ENCODE results near the gene UBE2L6. TPM values are rescaled to one million over a fixed set of nuclear protein-coding genes. Genes with fewer than 3 reads are reported as not detected.

The UBE2L6 gene
- total and polyA plus RNA-seq, 2 donors (not counting 1 experiment from before 2014, with no cell fraction given): 63.5 to 70.7 TPM

DNA sequence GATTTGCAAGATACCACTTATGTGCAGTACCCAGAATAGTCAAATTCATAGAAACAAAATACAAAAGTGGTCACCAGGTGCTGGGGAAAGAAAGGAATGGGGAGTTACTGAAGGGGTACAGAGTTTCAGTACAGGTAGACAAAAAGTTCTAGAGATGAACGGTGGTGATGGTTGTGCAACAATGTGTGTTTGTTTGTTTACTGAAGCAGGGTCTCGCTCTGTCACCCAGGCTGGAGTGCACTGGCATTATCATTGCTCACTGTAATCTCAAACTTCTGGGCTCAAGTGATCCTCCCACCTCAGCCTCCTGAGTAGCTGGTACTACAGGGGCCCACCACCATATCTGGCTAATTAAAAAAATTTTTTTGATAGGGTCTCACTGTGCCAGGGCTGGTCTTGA, 12.1 kb downstream of the UBE2L6 start:
- H3K27me3 Mint-ChIP-seq: no peaks in the 10 kb centered on the region
- CTCF ChIA-PET: interaction anchor here (1.5 kb wide), 1 partner anchor 12 kb away, joined by 5 read pairs; the partner anchor contains the start of gene UBE2L6
- no peaks in the 10 kb centered on the region for H3K9me3 ChIP-seq (ENCODE audit: control extremely low read depth in 1 of 3, control insufficient read depth in 2 of 3, insufficient read depth in 1 of 3, low read length in 2 of 3)
- H3K9ac ChIP-seq (ENCODE audit: low read length): no peak overlapping the region
- H3K27ac ChIP-seq (ENCODE audit: low read length in 2 of 2): no peak overlapping the region
- POLR2A ChIA-PET: no interaction called here
- H3K4me3 ChIP-seq (ENCODE audit: control extremely low read depth in 1 of 5, extremely low read depth in 1 of 5, insufficient read depth in 1 of 5, low read depth in 2 of 5, low read length in 4 of 5): no peak overlapping the region
- H3K27me3 ChIP-seq (replicated peaks in 1 of 4; ENCODE audit: control extremely low read depth in 1 of 4, control insufficient read depth in 3 of 4, insufficient read depth in 4 of 4, low read length in 3 of 4): no peaks in the 10 kb centered on the region
- no CpG with 5 or more reads among the region's 2 CpGs for WGBS (ENCODE audit: insufficient coverage)
- H3K79me2 ChIP-seq (ENCODE audit: control insufficient read depth, insufficient read depth, low read length): peaks cover 23% of the 10 kb centered on the region
- no peak for ATAC-seq (ENCODE audit: low read depth)
- H3K9me3 Mint-ChIP-seq (ENCODE audit: insufficient read depth): no peaks in the 10 kb centered on the region
- intact Hi-C loops (cut with micrococcal nuclease): no loop called here
- H3K4me3 Mint-ChIP-seq: no peak overlapping the region
- H3K4me1 Mint-ChIP-seq: no peaks in the 10 kb centered on the region
- DNase-seq: no peak
- no peak overlapping the region for H3K27ac Mint-ChIP-seq
- H3K36me3 ChIP-seq (replicated peaks in 1 of 2; ENCODE audit: control extremely low read depth in 1 of 2, control insufficient read depth in 1 of 2, extremely low read depth in 1 of 2, insufficient read depth in 2 of 2, low read length in 1 of 2): peaks cover 2 to 89% of the 10 kb centered on the region in 2 experiments
- no peak overlapping the region for H2AFZ ChIP-seq (ENCODE audit: insufficient read depth, low read depth, low read length, poor library complexity, severe bottlenecking)
- peaks cover 38% of the 10 kb centered on the region for H4K20me1 ChIP-seq (ENCODE audit: control insufficient read depth, insufficient read depth, low read length, poor library complexity, severe bottlenecking)
- H3K4me2 ChIP-seq (replicated peaks; ENCODE audit: low read depth, low read length, poor library complexity, severe bottlenecking): no peak overlapping the region
- H3K4me1 ChIP-seq (ENCODE audit: control insufficient read depth in 2 of 2, insufficient read depth in 2 of 2, low read length in 2 of 2): no peaks in the 10 kb centered on the region
- TF ChIP-seq, protein P1, sequence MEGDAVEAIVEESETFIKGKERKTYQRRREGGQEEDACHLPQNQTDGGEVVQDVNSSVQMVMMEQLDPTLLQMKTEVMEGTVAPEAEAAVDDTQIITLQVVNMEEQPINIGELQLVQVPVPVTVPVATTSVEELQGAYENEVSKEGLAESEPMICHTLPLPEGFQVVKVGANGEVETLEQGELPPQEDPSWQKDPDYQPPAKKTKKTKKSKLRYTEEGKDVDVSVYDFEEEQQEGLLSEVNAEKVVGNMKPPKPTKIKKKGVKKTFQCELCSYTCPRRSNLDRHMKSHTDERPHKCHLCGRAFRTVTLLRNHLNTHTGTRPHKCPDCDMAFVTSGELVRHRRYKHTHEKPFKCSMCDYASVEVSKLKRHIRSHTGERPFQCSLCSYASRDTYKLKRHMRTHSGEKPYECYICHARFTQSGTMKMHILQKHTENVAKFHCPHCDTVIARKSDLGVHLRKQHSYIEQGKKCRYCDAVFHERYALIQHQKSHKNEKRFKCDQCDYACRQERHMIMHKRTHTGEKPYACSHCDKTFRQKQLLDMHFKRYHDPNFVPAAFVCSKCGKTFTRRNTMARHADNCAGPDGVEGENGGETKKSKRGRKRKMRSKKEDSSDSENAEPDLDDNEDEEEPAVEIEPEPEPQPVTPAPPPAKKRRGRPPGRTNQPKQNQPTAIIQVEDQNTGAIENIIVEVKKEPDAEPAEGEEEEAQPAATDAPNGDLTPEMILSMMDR (IDR thresholded peaks at IDR 0.05): no peak
- no peak for TF ChIP-seq EZH2 (IDR thresholded peaks at IDR 0.05; ENCODE audit: borderline replicate concordance, insufficient read depth, low read depth, low read length, poor library complexity, severe bottlenecking)

DNA sequence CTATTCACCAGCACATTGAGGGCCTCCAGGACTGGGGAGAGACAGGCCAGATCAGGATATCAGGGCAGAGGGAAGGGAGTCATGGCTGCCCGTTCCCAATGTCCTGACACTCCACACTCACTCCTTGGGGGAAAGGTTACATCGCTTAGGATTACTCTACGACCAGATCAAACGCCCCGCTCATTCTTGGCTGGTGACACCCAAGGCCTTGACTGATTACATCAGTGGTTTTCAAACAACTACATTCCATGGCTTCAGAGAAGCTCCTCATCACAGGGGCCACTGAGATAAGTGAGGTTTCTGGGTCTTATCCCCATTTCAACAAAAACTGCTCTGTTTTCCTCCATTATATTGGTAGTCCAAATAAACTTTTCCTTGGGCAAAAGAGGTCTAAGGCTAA, 15.0 kb downstream of the UBE2L6 start:
- Histone ChIP-seq H3K79me2 (ENCODE audit: control insufficient read depth, insufficient read depth, low read length) (peaks cover 7% of the 10 kb centered on the region), H3K4me3 (ENCODE audit: control extremely low read depth in 1 of 5, extremely low read depth in 1 of 5, insufficient read depth in 1 of 5, low read depth in 2 of 5, low read length in 4 of 5) (no peak overlapping the region), H3K27ac (ENCODE audit: low read length in 2 of 2) (no peak overlapping the region), H3K27me3 (replicated peaks in 1 of 4; ENCODE audit: control extremely low read depth in 1 of 4, control insufficient read depth in 3 of 4, insufficient read depth in 4 of 4, low read length in 3 of 4) (no peaks in the 10 kb centered on the region), H3K36me3 (replicated peaks in 1 of 2; ENCODE audit: control extremely low read depth in 1 of 2, control insufficient read depth in 1 of 2, extremely low read depth in 1 of 2, insufficient read depth in 2 of 2, low read length in 1 of 2) (peaks cover 0 to 77% of the 10 kb centered on the region in 2 experiments), H4K20me1 (ENCODE audit: control insufficient read depth, insufficient read depth, low read length, poor library complexity, severe bottlenecking) (peaks cover 21% of the 10 kb centered on the region), H3K4me2 (replicated peaks; ENCODE audit: low read depth, low read length, poor library complexity, severe bottlenecking) (no peak overlapping the region), H3K9me3 (ENCODE audit: control extremely low read depth in 1 of 3, control insufficient read depth in 2 of 3, insufficient read depth in 1 of 3, low read length in 2 of 3) (no peaks in the 10 kb centered on the region), H3K9ac (ENCODE audit: low read length) (no peak overlapping the region), H2AFZ (ENCODE audit: insufficient read depth, low read depth, low read length, poor library complexity, severe bottlenecking) (no peak overlapping the region), H3K4me1 (ENCODE audit: control insufficient read depth in 2 of 2, insufficient read depth in 2 of 2, low read length in 2 of 2) (peaks cover 6 to 8% of the 10 kb centered on the region in 2 donors)
- 100% methylated on average over 4 of the region's 5 CpGs for WGBS (ENCODE audit: insufficient coverage)
- intact Hi-C loops (cut with micrococcal nuclease): no loop called here
- Mint-ChIP-seq H3K4me3 (no peak overlapping the region), H3K27me3 (no peaks in the 10 kb centered on the region), H3K4me1 (peaks cover 10% of the 10 kb centered on the region), H3K9me3 (ENCODE audit: insufficient read depth) (no peaks in the 10 kb centered on the region), H3K27ac (no peak overlapping the region)
- no peak for TF ChIP-seq EZH2 (IDR thresholded peaks at IDR 0.05; ENCODE audit: borderline replicate concordance, insufficient read depth, low read depth, low read length, poor library complexity, severe bottlenecking)
- TF ChIP-seq, protein P1 (IDR thresholded peaks at IDR 0.05): no peak
- DNase-seq: no peak
- no peak for ATAC-seq (ENCODE audit: low read depth)
- ChIA-PET CTCF (interaction anchor here (0.6 kb wide), 1 partner anchor 115 kb away, joined by 3 read pairs; no protein-coding TSS in a partner anchor), POLR2A (no interaction called here)

All from B cell (primary cell).